A549 treated with CORT108297 at 1 μM for 4 hours (cell line): ENCODE data around the gene UBASH3A. TPM values are rescaled to one million over a fixed set of nuclear protein-coding genes. Genes with fewer than 3 reads are reported as not detected.

Experiments used
- total RNA-seq: library from RNA; stranded (reverse); fragments of 200-300 nt; extraction: Qiagen RNA extraction; gene quantifications from 5 replicates; pipeline ENCODE4 v1.2.3, GENCODE V29; 2022

The UBASH3A gene
- 0.10 to 0.16 TPM (median 0.13 TPM) in 5 replicates for total RNA-seq

GRCh38 chr21:42403611-42404231 is at the start of gene UBASH3A:
UBASH3A (plus strand) TSS chr21:42403902; CDS start chr21:42403946, 44 bp downstream.

GRCh38 chr21:42366292-42367010 is 37.3 kb upstream of the UBASH3A start, which contains the start of gene TFF1:
TFF1 (minus strand) TSS chr21:42366535; CDS start chr21:42366495, 40 bp downstream.

GRCh38 chr21:42395905-42396651 is 7.6 kb upstream of the UBASH3A start, which contains the start of gene TMPRSS3:
TMPRSS3 (minus strand) TSS chr21:42396052; CDS start chr21:42395417, 635 bp downstream.

GRCh38 chr21:42496120-42496838 is 92.6 kb downstream of the UBASH3A start, which contains the start of gene RSPH1:
RSPH1 (minus strand) TSS chr21:42496224; CDS start chr21:42496186, 38 bp downstream.

Other genes with a start within 250 kb of the UBASH3A start
- 2.5 to 3.6 TPM (median 2.9 TPM) in 5 replicates for gene ABCG1, start 184.8 kb upstream of the UBASH3A start, total RNA-seq
- gene TFF3, start 88.5 kb upstream of the UBASH3A start, total RNA-seq: not detected in 5 replicates
- not detected in 5 replicates for gene TFF2, start 52.9 kb upstream of the UBASH3A start, total RNA-seq
- 25.4 to 31.4 TPM (median 29.3 TPM) in 5 replicates for gene TFF1, start 37.4 kb upstream of the UBASH3A start, total RNA-seq
- 0.14 to 0.42 TPM (median 0.19 TPM) in 5 replicates for gene TMPRSS3, start 7.8 kb upstream of the UBASH3A start, total RNA-seq
- 0.59 to 0.88 TPM (median 0.69 TPM) in 5 replicates for gene RSPH1, start 92.3 kb downstream of the UBASH3A start, total RNA-seq
- 3.7 to 4.0 TPM (median 4.0 TPM) in 5 replicates for gene SLC37A1, start 110.0 kb downstream of the UBASH3A start, total RNA-seq
- gene PDE9A, start 249.7 kb downstream of the UBASH3A start, total RNA-seq: 1.0 to 1.5 TPM (median 1.1 TPM) in 5 replicates